Tongue (tissue), 2 donors: ENCODE measurements around the gene PRMT9. TPM values are rescaled to one million over a fixed set of nuclear protein-coding genes. Genes with fewer than 3 reads are reported as not detected.

Source experiments
- DNase-seq: peaks from one replicate; pipeline ENCODE4 v3.0.0-alpha.2; 2015
- total RNA-seq: library from RNA; depleted of rRNA; stranded (reverse); fragments of >200 nt; gene quantifications from one replicate; pipeline ENCODE4 v1.2.3, GENCODE V29; 2014

Gene PRMT9
- total RNA-seq, 1 donor from 2014 or later, result 19.3 TPM

GRCh38 chr4:147617841-147618691 is 65.9 kb downstream of the PRMT9 start:
- no peak for DNase-seq

- peak; percentile 99 for DNase-seq
Measured at GRCh38 chr4:147617173-147617840, 66.7 kb downstream of the PRMT9 start, which contains the start of gene TMEM184C. TSS of gene TMEM184C (plus strand) at chr4:147617397. CDS start at chr4:147617957, 560 bp downstream.

GRCh38 chr4:147616849-147617172 is 67.2 kb downstream of the PRMT9 start:
- DNase-seq, result no peak

GRCh38 chr4:147610686-147611085 is 73.3 kb downstream of the PRMT9 start:
- DNase-seq, result peak; percentile 14

- DNase-seq, result no peak
Measured at GRCh38 chr4:147607471-147607870, 76.5 kb downstream of the PRMT9 start.

GRCh38 chr4:147605499-147605898 is 78.5 kb downstream of the PRMT9 start:
- DNase-seq, result no peak

GRCh38 chr4:147599769-147600168 is 84.2 kb downstream of the PRMT9 start:
- DNase-seq, result no peak

GRCh38 chr4:147599206-147599605 is 84.8 kb downstream of the PRMT9 start:
- DNase-seq, result no peak

- no peak for DNase-seq
Measured at GRCh38 chr4:147597561-147597960, 86.4 kb downstream of the PRMT9 start.

- no peak for DNase-seq
Measured at GRCh38 chr4:147596981-147597380, 87.0 kb downstream of the PRMT9 start.

- no peak for DNase-seq
Measured at GRCh38 chr4:147596377-147596776, 87.6 kb downstream of the PRMT9 start.

GRCh38 chr4:147594578-147594977 is 89.4 kb downstream of the PRMT9 start:
- DNase-seq, result no peak

GRCh38 chr4:147594107-147594506 is 89.9 kb downstream of the PRMT9 start:
- no peak for DNase-seq

GRCh38 chr4:147591106-147591505 is 92.9 kb downstream of the PRMT9 start:
- no peak for DNase-seq

- DNase-seq, result peak; percentile 88
Measured at GRCh38 chr4:147590249-147590920, 93.6 kb downstream of the PRMT9 start.

- no peak for DNase-seq
Measured at GRCh38 chr4:147589586-147589985, 94.4 kb downstream of the PRMT9 start.

Other genes starting within 250 kb of the PRMT9 start
- gene EDNRA, start 203.1 kb downstream of the PRMT9 start, total RNA-seq, result 34.5 TPM
- 37.7 TPM for gene TMEM184C, start 66.8 kb downstream of the PRMT9 start, total RNA-seq
- gene ARHGAP10, start 47.9 kb upstream of the PRMT9 start, total RNA-seq, result 87.4 TPM